ACHN (cell line): Measurements from ENCODE around the gene PBLD.
"Not testable (repeated sequence)": the region's sequence is repeated elsewhere in the genome, so short reads cannot be mapped to it uniquely, and the experiment has no call there.

Experiments
- DNase-seq: peaks from one replicate; pipeline ENCODE4 v3.0.0-alpha.2; 2015
- in situ Hi-C: cut with HindIII; loops from 2 replicates; pipeline ENCODE4 v1.10.0; 2017; ENCODE audit warnings: low sequenced_read_pairs, low pct_ligation_motif_present, low pct_unique_long_range_greater_than_20kb

The PBLD gene

GRCh38 chr10:68296843-68297663 is 35.7 kb downstream of the PBLD start:
- in situ Hi-C loops, result no loop called here
- no peak for DNase-seq

GRCh38 chr10:68290736-68291135 is 42.0 kb downstream of the PBLD start:
- DNase-seq, result no peak
- in situ Hi-C loops, result no loop called here

- DNase-seq, result no peak
- in situ Hi-C loops, result no loop called here
These were observed 44.0 kb downstream of the PBLD start for GRCh38 chr10:68288717-68289116.

- in situ Hi-C loops, result no loop called here
- no peak for DNase-seq
These were observed 48.4 kb downstream of the PBLD start for GRCh38 chr10:68284062-68285001.

GRCh38 chr10:68280758-68281157 is 52.0 kb downstream of the PBLD start:
- DNase-seq, result no peak
- in situ Hi-C loops, result no loop called here

- DNase-seq, in situ Hi-C loops: not testable (repeated sequence)
These were observed 53.6 kb downstream of the PBLD start for GRCh38 chr10:68278906-68279753.

GRCh38 chr10:68277814-68278213 is 54.9 kb downstream of the PBLD start:
- DNase-seq, in situ Hi-C loops: not testable (repeated sequence)

GRCh38 chr10:68276224-68276623 is 56.5 kb downstream of the PBLD start:
- in situ Hi-C loops, result no loop called here
- no peak for DNase-seq

- in situ Hi-C loops, result no loop called here
- DNase-seq, result no peak
These were observed 57.1 kb downstream of the PBLD start for GRCh38 chr10:68275600-68276126.

GRCh38 chr10:68272833-68273232 is 59.9 kb downstream of the PBLD start:
- in situ Hi-C loops, result no loop called here
- no peak for DNase-seq

- in situ Hi-C loops, result no loop called here
- no peak for DNase-seq
These were observed 61.4 kb downstream of the PBLD start for GRCh38 chr10:68271196-68271882.

GRCh38 chr10:68269562-68270290 is 63.0 kb downstream of the PBLD start:
- in situ Hi-C loops, result no loop called here
- DNase-seq, result no peak

GRCh38 chr10:68261132-68261856 is 71.4 kb downstream of the PBLD start:
- no peak for DNase-seq
- in situ Hi-C loops, result no loop called here

GRCh38 chr10:68253346-68253745 is 79.4 kb downstream of the PBLD start:
- DNase-seq, result no peak
- in situ Hi-C loops, result no loop called here

- DNase-seq, result no peak
- in situ Hi-C loops, result no loop called here
These were observed 80.9 kb downstream of the PBLD start for GRCh38 chr10:68251625-68252495.

- DNase-seq, result no peak
These were observed 81.6 kb downstream of the PBLD start for GRCh38 chr10:68251151-68251550.

More at GRCh38 chr10:68251151-68251550, 81.6 kb downstream of the PBLD start:
- in situ Hi-C loops, result no loop called here
